NB4 (cell line): ENCODE results near the gene SLCO3A1.

ENCODE experiments used
- MYC ChIP-seq: IDR thresholded peaks from 2 replicates; pipeline ENCODE4 v1.6.1; 2011; ENCODE audit warnings: low read depth, low read length
- POLR2A ChIP-seq: IDR thresholded peaks from 2 replicates; pipeline ENCODE4 v1.6.1; 2011; ENCODE audit warnings: mild to moderate bottlenecking; ENCODE audit not compliant: insufficient read length; ENCODE audit errors: extremely low read depth
- TF ChIP-seq, protein P1 (sequence below): IDR thresholded peaks from one replicate; pipeline ENCODE4 v1.5.1; 2012; ENCODE audit warnings: low read depth, low read length
- TF ChIP-seq, protein P2 (sequence below): IDR thresholded peaks from 2 replicates; pipeline ENCODE4 v1.6.1; 2011; ENCODE audit warnings: low read depth, low read length

DNA sequence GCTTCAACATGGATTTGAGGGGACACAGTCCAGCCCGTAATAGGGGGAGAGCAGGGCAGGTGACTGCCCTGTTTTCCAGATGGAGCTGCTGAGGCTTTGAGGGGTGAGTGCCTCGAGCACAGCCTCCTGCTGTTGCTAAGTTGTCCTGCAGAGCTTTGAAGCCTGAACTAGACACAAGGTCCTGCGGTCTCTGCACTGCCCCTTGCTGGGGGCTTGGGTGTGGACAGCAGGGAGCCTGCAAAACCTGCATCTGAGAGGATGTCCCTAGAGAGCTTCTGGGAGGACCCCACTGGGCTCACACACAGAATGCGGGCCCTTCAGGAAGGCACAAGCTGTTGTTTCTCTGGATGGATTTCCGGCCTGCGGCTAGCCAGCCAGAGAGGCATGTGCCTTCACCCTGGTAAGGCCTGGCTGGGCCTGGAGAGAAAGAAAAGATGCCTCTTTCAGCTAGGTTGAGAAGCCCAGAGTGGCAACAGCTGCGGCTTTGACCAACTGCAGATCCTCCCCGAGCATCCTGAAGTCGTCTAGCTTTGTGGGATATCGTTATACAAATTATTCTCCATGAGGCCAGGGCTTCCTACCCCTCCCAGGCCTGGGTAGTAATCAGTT lies 226.2 kb downstream of the SLCO3A1 start:
- TF ChIP-seq, protein P1, sequence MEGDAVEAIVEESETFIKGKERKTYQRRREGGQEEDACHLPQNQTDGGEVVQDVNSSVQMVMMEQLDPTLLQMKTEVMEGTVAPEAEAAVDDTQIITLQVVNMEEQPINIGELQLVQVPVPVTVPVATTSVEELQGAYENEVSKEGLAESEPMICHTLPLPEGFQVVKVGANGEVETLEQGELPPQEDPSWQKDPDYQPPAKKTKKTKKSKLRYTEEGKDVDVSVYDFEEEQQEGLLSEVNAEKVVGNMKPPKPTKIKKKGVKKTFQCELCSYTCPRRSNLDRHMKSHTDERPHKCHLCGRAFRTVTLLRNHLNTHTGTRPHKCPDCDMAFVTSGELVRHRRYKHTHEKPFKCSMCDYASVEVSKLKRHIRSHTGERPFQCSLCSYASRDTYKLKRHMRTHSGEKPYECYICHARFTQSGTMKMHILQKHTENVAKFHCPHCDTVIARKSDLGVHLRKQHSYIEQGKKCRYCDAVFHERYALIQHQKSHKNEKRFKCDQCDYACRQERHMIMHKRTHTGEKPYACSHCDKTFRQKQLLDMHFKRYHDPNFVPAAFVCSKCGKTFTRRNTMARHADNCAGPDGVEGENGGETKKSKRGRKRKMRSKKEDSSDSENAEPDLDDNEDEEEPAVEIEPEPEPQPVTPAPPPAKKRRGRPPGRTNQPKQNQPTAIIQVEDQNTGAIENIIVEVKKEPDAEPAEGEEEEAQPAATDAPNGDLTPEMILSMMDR = no peak
- TF ChIP-seq POLR2A (no peak), MYC (no peak)
- TF ChIP-seq, protein P2, sequence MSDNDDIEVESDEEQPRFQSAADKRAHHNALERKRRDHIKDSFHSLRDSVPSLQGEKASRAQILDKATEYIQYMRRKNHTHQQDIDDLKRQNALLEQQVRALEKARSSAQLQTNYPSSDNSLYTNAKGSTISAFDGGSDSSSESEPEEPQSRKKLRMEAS = no peak
